Activated CD8-positive, alpha-beta memory T cell treated with anti-CD3 and anti-CD28 coated beads for 4 hours (primary cell): ENCODE measurements around the gene DES.
A peak's percentile ranks its signal among the peaks of the same experiment; 100 is the strongest.

Experiments used
- DNase-seq, 2 donors: peaks; one replicate each; pipeline ENCODE4 v3.0.0-alpha.2; 2020; ENCODE audit warnings: low read depth in 2 of 2

Gene DES

DNA sequence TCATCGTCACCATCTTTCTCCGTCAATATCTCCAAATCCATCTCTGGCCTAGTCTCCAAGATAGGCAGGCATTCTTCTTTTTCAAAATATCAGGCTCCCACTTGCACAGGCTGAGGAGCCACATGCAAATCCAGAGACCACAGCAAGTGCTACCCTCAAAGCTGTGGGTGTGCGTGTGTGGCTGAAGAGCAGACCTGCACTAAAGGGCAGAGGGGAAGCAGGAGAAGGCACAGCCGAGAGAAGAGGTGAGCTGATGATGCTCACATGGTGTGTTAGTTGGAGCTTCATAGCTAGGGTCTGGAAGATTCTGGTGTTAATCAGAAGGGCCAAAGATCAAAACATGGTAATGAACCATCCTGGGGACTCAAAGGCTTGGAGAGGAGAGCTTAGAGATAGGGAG lies 20.3 kb downstream of the DES start:
- no peak for DNase-seq

DNA sequence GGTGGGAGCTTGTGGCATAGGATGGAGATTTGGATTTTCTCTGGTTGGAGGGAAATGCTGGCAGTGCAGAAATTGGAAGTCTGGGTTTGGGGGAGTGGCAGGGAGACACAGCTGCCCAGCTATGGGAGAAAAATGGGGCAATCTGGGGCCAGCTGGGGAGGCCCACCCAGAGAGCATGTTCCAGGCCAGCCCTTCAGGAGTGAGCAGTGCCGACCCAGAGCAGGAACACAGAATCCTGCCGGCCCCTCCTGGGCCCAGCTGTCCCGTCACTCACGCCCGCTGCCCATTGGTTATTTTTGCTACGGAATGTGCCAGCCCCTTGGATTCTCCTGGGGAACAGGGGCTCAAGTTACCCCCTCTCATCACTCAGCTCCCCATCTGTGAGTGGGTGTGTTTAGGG lies 21.3 kb downstream of the DES start:
- no peak for DNase-seq

DNA sequence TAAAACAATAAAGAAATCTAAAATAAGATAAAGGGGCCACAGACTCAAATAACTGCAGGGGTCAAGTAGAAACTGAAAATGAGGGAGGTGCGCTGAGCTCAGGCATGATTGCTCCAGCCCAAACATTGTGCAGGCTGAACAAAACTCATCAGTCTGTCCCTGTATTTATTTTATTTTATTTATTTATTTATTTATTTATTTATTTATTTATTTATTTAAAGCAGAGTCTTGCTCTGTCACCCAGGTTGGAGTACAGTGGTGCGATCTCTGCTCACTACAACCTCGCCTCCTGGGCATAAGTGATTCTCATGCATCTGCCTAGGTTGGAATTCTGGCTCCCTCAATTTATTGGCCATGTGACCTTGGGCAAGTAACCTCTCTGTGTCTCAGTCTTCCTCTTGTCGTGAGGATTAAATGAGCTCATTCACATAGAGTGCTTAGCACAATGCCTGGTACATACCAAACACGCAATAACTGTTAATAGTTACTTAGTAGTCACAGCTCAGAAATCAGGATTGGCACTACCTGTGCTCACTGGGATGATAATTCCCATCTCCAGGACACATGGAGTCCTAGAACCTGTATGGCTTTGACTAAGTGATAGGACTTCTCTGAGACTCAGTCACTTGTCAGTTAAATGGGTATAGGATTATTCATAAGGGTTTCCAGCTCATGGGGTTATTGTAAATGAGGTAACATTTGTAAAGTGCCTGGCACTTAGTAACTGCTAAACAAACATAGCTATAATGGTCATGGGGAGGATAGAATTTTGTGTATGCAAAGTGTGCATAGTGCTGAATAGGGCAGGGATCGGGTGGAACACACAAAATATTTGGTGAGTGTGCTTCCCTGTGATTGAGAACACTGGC lies 22.4 kb downstream of the DES start:
- DNase-seq: no peak

DNA sequence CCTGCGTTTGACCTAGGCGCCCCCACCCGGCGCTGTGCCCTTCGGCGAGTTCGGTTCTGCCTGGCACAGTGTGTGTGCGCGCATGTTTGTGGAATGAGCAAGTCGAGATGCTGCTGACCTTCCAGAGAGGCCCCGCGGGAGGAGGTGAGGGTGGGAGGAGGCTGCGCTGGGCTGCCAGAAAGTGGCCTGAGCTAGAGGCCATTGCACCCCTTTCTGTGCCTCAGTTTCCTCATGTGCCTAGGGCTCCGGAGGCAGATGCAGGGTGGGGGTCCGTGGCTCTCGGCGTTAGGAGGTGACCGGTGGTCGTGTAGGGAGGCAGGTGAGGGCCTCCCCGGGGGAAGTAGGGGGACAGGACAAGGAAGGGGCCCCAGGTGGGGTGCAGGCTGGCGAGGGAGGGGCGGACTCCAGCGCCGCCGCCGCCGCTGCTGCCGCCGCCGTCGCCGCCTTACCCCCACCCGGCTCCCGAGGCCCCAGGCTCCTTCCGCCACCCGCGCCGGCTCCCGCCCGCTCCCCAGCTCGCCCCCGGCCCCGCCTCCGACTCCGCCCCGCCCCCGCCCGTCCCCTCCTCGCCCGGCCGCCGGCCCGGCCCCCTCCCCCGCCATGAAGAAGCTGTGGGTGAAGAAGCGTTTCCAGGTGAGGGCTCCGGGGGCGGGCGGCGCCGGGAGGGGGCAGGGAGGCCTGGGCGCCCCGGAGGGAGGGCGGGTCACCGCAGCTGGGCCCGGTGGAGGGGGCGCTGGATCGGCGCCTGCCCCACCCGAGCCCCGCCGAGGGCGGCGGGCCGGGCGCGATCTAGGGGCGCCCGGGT lies 23.5 kb downstream of the DES start:
- DNase-seq: peak; percentile 41 to 52

DNA sequence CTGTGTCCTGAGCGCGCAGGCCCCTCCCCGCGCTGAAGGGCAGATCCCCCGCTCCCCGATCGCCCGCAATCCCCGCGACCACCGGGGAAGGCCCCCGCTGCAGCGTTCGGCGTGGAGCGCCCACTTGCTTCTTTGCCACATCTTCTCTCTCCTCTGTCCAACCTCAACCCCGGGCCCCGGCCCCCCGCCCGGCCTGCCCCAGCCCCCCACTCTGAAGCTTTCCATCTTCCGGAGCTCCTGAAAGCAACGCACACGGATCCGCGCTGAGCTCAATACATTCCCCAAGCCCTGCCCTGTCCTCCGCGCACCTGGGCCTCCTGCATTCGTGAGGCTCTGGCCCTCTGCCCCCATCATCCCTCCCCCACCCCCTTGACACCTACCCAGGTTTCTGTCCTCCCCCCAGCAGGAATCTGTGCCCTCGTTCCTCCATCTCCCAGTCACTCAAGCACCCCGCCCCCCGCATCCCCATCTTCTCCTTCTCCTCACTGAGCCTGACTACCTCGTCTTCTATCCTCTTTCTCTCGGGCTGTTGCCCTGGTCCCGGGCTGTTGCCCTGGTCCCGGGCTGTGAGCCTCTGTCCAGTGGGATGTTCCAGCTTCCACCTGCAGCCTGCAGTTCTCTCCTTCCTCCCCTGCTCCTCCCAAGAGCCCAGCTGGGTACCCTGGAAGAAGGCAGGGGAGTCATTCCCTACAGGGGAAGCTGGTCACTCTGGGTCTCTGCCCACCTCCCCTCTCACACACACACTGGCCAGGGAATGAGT lies 24.3 kb downstream of the DES start:
- DNase-seq: no peak

DNA sequence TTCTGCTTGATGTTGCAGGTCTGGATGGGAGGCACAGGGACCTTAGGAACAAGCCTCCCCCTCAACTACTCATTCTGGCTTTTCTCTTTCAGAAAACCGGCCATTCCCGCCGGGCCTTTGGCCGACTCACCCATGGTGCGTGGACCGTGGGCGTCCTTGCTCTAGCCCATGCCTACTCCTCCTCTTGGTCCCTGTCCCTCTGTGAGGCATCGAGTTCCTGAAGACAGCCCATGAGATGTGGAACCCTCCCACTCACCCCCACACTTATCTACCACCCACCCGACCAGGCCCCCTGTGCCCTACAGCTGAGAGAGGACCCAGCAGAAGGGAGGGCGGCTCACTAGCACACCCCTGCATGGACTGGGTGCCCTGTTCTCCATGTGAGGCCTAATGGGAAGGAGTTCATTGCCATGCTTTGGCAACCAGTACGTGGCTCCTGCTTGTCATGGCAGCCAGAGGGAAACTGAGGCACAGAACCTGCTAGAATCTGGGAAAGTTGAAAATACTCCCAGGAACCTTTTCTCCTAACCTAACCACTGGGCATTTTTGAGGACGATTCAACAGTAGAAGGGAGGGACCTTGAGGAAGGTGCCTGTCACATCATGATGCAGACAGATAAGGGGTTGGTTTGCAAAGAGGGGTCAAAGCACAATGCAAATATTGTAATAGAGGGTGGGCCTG lies 25.0 kb downstream of the DES start:
- DNase-seq: no peak

DNA sequence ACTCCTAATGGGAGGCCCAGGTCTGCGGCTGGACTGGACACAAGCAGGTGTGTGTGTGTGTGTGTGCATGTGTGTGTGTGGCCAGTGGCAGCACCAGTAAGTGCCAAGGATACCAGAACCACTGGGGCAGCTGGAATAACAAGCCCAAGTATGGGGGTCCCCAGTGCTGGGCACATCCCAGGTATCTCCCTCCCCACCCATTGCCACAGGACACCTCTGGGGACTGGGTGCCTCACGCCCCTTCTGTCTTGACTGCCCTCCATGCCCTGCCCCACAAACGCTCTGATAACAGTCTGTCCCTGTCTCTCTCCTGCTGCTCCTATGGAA lies 25.5 kb downstream of the DES start:
- no peak for DNase-seq

DNA sequence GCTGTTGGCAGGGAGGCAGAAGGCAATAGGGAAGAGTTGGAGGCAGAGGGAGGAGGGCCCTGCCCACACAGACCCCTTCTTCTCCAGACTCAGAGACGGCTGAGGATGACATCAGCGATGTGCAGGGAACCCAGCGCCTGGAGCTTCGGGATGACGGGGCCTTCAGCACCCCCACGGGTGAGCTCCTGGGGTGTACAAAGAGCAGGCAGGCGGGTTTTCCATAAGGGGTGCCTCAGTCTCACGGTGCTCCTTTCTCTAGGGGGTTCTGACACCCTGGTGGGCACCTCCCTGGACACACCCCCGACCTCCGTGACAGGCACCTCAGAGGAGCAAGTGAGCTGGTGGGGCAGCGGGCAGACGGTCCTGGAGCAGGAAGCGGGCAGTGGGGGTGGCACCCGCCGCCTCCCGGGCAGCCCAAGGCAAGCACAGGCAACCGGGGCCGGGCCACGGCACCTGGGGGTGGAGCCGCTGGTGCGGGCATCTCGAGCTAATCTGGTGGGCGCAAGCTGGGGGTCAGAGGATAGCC lies 26.5 kb downstream of the DES start:
- DNase-seq: no peak

DNA sequence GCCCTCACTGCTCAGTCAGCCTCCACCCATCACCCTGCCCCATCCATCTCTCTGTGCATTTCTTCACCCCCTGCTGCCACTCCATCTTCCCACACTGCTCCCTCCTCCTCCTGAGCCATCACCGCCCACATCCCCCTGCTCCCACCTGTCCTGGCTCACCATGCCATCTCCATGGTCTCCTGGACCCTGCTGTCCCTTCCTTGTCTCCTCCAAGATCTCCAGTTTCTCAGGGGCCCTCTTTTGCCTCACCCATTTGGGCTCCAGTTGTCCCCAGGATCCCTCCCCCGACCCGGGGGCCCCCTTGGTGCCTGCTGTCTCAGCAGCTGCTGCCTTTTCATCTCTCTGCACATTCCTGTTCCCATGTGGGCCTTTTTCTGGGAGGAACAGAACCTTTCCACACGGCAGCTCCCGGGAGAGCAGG lies 27.1 kb downstream of the DES start:
- no peak for DNase-seq

DNA sequence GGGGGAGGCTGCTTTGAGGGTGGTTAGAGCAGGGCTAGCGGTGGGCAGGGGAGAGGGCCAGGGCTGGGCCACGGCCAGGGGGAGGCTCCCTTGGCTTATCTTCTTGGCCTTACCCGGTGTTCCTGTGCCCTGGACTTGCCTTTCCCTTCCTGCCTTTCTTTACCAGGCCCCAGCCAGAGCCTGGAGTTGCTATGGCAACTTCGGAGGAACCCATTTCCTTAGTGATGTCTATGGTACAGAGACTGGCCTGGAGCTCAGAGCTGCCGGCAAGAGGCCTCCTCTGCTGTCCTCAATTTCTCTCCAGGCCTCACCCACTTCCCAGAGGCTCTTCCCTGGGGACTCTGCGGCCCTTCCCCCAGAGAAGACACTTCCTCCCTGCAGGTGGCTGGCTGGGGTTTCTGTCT lies 27.9 kb downstream of the DES start:
- DNase-seq: no peak

DNA sequence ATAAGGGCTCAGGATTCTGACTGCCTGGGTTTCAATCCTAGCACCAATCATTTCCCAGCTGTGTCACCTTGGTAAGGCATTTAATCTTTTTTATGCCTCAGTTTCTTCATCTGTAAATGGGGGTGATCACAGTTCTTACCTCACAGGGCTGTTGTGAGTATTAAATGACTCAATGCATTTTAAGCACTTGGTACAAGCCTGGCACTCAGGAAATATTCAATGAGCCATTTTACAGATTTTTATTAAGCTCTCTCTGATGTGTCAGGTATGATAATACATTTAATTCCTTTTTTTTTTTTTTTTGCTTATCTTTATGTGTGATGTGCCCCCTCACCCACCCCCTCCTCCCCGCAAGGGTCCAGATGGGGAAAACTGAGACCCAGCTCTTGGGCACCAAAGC lies 28.5 kb downstream of the DES start:
- DNase-seq: no peak

DNA sequence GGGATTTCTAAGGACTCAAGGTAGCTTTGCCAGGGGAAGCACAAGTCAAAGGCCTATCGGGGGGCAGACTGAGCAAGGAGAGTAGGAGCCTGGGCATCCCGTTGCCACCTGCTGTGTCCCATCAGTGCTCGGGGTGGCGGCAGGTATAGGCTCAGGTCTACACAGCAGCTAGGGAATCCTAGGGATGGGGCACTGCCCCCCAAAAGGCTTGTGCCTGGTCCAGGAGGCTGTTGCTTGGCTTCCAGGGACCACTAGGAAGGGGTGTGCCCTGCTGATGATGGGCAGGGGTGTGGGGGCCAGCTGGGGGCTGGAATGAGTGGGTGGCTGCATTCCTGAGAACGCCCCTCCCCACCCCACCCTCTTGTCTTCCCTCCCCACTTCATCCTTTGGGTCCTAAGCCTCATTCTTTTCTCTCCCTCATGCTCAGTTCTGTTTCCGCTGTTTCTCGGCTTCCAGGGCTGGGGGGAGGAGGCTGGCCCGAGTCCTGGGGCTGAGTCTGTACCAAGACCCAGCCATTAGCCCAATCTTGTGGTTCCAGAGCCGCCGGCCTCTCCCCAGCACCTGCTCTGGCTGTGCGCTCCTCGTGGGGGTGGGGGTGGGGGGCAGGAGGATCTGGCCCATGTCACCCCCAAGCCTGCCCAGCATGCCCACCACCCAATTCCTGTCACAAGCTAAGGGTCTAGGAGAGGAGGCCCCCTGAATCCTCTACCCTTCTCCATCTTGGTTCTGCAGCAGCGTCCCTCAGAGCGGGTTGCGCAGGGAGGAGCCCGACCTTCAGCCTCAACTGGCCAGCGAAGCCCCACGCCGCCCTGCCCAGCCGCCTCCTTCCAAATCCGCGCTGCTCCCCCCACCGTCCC lies 29.3 kb downstream of the DES start:
- DNase-seq: no peak

DNA sequence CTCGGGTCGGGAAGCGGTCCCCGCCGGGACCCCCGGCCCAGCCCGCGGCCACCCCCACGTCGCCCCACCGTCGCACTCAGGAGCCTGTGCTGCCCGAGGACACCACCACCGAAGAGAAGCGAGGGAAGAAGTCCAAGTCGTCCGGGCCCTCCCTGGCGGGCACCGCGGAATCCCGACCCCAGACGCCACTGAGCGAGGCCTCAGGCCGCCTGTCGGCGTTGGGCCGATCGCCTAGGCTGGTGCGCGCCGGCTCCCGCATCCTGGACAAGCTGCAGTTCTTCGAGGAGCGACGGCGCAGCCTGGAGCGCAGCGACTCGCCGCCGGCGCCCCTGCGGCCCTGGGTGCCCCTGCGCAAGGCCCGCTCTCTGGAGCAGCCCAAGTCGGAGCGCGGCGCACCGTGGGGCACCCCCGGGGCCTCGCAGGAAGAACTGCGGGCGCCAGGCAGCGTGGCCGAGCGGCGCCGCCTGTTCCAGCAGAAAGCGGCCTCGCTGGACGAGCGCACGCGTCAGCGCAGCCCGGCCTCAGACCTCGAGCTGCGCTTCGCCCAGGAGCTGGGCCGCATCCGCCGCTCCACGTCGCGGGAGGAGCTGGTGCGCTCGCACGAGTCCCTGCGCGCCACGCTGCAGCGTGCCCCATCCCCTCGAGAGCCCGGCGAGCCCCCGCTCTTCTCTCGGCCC lies 30.1 kb downstream of the DES start:
- no peak for DNase-seq

DNA sequence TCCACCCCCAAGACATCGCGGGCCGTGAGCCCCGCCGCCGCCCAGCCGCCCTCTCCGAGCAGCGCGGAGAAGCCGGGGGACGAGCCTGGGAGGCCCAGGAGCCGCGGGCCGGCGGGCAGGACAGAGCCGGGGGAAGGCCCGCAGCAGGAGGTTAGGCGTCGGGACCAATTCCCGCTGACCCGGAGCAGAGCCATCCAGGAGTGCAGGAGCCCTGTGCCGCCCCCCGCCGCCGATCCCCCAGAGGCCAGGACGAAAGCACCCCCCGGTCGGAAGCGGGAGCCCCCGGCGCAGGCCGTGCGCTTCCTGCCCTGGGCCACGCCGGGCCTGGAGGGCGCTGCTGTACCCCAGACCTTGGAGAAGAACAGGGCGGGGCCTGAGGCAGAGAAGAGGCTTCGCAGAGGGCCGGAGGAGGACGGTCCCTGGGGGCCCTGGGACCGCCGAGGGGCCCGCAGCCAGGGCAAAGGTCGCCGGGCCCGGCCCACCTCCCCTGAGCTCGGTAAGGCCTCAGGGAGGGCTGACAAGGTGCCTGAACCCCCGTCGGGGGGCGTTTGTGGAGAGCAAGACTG lies 30.7 kb downstream of the DES start:
- no peak for DNase-seq

DNA sequence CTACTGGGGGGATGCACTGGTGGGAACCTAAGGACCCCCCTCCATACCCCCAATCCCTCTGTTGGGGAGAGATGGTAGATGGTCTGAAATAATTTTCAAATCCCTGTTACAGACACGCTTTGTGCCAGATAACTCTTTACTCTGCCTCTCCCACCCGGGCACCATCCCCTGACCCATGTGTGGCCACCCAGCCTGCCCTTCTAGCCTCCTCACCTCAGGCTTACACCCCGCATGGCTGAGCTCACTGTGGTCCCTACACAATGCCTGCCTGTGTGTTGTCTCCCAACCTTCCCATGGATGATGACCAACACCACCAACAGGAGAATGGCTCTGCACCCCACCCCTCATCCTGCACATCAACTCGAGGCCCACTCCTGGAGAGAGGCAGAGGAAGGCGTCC lies 31.4 kb downstream of the DES start:
- DNase-seq: no peak

DNA sequence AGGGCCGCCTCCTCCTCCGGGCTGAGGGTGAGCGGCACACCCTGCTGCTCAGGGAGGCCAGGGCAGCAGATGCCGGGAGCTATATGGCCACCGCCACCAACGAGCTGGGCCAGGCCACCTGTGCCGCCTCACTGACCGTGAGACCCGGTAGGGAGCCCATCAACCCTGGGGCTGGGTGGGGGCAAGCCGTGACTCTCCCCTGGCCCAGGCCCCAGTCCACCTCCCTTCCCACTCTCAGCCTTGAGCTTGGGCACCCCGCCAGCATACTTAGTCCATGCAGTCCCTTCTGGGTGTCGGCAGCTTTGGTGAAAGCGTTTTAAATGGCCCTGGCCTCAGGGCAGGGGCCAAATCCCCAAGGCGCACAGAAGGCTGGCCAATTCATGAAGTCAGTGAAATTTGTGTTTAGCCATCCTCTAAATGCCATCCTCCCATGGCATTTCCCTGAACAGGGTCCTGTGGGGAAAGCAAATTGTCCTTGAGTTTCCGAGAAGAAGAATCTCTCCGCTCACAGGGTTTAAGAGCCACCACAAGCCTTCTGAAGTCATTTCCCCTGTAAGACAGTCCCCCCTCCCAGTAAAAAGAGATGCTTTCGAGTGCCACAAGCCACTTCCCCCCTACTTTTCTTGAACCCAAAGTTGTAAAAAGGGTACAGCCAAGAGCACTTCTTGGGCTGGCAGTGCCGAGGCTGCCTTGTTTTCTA lies 33.6 kb downstream of the DES start:
- DNase-seq: no peak

DNA sequence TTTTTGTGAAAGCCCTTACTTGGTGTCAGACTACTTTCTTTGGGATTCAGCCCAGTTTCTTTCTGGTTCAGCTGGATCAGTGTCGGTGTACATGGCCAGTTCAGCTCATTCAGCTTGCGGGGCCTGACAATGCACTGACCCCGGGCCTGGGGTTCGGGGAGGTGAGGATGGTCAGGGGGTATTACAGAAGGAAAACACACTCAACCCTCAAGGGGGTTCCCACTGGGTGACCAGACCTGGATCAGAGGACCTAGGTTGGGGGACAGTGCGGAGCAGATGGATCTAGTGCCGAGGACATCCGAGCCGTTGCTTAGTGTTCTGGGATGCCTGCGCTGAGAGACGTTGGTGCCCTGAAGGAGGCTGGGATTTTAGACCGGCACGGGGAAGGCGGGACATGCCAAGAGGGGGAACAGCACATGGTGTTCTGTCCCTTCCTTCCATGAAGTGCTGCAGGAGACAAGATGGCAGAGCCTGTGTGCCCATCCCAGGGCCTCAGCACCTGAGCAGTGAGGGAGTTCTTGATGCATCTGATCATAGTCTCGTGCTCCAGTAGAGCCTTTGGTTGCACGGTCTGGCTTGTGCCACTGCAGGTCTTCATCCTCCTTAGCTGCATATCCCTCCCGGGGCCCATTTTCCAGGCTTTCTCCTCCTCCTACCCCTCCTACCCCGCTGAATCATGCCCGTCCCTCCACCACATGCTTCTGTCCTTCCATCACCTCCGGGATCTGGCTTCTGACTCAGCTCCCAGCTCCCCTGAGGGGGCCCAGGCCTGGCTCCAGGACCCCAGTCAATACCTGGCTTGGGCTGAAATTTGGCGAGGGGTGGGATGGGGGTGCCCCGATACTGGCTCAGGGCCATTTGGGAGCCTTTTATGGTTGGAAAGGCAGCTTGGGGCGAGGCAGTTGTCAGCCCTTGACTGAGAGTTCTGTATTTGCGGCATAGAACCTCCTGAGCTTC lies 34.5 kb downstream of the DES start:
- DNase-seq: no peak
